ENCODE data around the gene GET4.
"Not testable (repeated sequence)": the region's sequence is repeated elsewhere in the genome, so short reads cannot be mapped to it uniquely, and the experiment has no call there.

Gene GET4

DNA sequence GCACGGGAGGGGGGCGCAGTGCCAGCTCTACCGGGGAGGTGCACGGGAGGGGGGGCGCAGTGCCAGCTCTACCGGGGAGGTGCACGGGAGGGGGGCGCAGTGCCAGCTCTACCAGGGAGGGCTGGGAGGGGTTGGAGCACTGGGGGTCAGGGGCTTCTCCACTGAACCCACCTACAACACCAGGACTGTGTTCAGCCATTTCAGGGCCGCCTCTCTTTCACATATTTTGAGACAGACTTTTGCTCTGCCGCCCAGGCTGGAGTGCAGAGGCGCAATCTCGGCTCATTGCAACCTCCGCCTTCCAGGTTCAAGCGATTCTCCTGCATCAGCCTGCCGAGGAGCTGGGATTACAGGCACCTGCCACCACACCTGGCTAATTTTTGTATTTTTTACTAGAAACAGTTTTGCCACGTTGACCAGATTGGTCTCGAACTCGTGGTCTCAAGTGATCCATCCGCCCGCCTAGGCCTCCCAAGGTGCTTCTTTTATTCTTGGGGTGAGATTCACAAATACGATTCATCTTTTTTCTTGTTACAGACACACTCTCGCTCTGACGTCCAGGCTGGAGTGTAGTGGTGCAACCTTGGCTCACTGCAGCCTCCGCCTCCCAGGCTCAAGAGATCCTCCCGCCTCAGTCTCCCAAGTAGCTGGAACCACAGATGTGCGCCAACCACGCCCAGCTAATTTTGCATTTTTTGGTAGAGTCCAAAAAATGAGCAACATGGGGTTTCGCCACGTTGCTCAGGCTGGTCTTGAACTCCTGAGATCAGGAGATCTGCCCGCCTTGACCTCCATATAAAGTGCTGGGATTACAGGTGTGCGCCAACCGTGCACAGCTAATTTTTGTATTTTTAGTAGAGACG is 41.1 kb downstream of the GET4 start:
- DNase-seq: no peak

GRCh38 chr7:918118-918425 is 41.7 kb downstream of the GET4 start:
- DNase-seq: no peak

GRCh38 chr7:918441-919113 is 42.2 kb downstream of the GET4 start:
- DNase-seq: no peak

- no peak for DNase-seq
Measured at GRCh38 chr7:919114-919442, 42.7 kb downstream of the GET4 start.

DNA sequence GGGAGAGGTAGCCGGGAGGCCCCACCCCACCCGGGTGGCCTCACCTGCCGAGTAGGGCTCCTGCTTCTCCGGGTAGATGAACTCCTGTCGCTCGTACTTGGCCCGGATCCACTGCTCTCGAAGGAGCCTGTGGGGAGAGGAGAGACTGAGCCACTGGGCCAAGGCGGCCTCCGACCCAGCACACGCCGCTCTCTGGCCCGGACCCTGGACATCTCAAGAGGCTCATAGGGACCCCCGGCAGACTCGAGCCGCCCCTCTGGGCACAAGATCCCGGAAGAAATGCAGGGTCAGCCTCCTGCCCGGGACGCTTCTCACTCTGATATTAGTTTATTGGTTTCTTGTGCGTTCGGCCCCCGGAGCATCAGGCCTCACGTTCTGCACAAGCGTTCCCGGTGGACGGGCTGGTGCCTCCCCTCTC is 43.6 kb downstream of the GET4 start:
- no peak for DNase-seq

DNA sequence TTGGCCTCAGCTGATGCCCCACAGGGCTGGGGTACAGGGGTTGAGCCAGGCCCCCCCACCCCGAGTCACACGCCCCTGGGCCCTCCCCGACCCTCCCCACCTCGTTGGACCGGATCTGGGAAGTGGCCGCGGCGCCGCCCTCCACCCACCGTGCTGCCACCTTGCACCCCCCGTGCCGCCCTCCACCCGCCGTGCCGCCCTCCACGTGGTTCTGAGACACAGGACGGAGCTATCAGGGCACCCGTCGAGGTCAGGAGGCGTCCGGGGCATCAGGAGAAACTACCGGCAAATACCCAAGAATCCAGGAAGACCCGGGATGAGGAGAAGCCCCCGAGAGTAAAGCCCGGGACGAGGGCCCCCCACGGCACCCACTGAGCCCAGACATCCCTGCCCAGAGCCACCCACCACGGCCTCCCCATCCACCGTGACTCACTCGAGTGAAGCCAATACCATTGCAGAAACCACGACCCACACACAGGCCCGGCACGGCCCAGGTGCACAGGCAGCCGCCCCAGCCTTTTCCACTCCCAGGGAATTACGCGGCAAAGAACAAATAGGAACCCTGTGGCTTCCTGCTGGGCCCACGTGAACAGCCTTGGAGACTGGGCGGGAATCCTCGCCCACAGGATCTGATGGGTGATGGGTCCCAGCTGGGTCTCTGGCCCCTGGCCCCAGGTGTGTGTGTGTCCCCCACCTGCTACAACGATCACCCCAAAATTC is 44.2 kb downstream of the GET4 start:
- DNase-seq: no peak

GRCh38 chr7:921071-921461 is 44.7 kb downstream of the GET4 start:
- no peak for DNase-seq

GRCh38 chr7:921581-922333 is 45.4 kb downstream of the GET4 start:
- DNase-seq: no peak

DNA sequence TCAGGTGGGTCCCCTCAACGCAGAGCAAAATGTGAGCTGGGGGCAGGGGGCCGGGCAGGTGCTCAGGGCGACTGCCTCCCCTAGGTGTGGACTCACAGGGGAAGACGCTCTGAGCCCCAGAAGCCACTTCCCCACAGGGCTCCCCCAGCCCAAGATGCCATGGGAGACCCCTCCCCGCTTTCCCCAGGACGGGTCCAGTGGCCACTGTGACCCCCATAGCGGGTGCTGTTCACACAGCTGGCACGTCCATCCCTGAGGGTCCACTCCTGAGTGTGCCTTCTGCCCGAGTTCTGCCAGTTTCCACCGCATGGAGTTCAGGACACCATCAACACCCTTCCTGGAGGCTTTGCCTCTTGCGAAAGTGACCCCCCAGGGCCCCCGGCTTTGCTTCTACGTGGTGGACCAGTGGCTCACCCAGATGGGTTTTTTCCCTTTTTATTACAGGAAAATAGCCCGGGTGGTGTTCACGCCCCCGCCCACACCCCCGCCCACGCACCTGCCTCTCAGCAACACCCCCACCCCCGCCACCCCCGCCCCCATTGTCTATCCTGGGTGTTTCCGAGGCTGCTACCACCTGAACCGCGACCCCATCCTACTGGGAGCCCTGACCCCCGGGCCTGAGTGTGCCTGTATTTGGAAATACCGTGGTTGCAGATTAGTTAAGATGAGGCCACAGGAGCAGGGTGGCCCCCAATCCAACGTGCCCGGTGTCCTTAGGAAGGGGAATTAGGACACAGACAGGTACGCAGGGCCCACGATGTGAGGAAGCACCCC is 46.2 kb downstream of the GET4 start:
- peak; percentile 46 for DNase-seq

GRCh38 chr7:923108-924041 is 47.0 kb downstream of the GET4 start:
- DNase-seq: peak; percentile 97

DNA sequence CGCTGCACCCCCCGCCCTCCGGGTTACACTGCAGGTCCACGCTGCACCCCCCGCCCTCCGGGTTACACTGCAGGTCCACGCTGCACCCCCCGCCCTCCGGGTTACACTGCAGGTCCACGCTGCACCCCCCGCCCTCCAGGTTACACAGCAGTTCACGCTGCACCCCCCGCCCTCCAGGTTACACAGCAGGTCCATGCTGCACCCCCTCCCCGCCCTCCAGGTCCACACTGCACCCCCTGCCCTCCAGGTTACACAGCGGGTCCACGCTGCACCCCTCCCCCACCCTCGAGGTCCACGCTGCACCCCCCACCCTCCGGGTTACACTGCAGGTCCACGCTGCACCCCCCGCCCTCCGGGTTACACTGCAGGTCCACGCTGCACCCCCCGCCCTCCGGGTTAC is 47.7 kb downstream of the GET4 start:
- not testable (repeated sequence) for DNase-seq

GRCh38 chr7:924541-925231 is 48.3 kb downstream of the GET4 start:
- DNase-seq: peak; percentile 80

GRCh38 chr7:925601-926000 is 49.2 kb downstream of the GET4 start:
- no peak for DNase-seq

DNA sequence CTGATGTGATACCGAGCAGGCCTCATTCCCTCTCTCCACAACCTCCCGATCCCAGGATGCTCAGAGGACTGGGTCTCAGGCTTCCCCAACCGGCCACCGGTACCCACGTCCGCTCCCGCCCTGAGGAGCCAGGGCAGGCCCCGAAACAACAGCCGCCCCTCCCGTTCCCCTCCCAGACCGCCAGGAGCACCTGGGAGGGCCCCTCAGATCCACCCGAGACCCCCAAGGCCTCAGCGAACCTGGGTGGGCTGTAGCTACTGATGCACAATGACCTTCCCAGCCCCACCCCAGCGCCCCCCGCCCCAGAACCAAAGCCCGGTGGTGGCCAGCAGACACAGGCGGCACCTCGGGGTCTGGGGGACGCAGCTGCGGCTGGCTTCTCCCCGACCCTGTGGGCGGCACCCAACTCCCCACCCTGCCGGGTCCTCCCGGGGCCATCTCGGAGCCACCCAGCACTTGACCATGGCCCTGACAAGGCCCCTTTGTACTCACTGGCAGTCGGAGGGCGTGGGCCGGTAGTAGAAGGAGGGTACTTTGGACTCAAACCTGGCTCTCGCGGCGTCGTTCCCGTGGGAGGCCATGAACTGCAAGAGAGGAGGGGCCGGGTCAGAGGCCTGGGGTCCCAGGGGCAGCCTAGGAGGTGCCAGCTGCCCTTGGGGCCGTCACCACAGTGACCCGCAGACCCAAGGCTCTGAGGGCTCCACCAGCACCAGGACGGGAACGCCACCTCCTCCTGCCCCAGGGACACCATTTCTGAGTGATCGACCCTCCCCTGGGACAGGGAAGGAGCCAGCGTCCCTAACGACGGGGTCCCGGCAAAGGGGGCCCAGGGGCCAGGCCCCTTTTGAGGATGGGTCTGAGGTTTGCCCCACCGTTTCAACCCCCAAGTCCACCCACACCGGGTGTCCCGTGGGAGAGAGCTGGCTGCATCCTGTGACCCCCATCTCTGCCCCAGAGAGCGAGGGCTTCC is 50.0 kb downstream of the GET4 start:
- DNase-seq: no peak

DNA sequence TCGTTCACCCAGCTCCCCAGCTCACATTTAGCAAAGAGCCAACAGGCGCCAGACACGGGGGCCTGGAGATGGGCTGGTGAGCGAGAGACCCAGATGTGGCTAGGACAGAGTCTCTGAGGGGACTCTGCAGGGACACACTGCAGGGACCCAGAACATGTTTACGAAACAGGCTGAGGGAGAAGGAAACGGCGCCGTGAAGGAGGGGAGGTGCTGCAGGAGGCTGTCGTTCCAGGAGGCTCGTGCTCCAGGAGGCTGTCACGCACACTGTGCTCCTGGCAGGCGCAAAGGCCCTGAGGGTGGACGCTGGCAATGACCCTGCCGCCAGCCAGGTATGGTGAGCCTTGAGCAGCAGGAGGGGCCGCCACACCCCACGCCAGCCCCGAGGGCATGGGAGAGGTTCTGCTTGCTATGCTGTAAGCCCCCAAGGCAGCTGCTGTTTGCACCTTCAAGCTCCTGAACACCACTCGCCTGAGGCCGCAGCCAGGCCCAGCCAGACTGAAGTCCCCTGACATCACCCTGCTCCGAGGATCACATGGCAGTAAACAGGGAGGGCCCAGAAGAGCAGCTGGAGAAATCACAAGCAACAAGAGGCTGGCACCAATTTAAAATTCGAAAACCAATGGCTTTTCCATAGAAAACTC is 50.8 kb downstream of the GET4 start:
- no peak for DNase-seq

DNA sequence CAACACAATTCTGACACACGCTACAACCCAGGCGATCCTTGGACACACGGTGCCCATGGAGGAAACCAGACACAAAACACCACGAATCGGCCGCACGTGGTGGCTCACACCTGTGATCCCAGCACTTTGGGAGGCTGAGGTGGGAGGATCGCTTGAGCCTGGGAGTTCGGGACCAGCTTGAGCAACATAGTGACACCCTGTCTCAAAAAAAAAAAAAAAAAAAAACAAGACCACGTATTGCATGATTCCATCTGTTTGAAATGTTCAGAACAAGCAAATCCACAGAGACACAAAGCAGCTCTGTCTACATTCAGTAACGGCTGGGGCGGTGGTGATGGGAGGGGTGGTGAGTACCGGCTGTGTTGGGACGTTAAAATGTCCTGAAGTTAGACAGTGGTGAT is 53.0 kb downstream of the GET4 start:
- DNase-seq: no peak

- no peak for DNase-seq
Measured at GRCh38 chr7:930975-931758, 54.8 kb downstream of the GET4 start.

All from activated CD4-positive, alpha-beta T cell treated with anti-CD3 and anti-CD28 coated beads, Interleukin-10, Interleukin-2, amounts not matched to agents 100 ng/mL and 50 ng/mL, durations not matched to agents 16 hours and 8 hours (primary cell).